NCI-H1105 treated with DMSO at 0.1 percent for 48 hours (cell line): Measurements from ENCODE around the gene FAM110A.
"Not testable (repeated sequence)": the region's sequence is repeated elsewhere in the genome, so short reads cannot be mapped to it uniquely, and the experiment has no call there.

ENCODE experiments used
- DNase-seq: peaks from one replicate; lab custom pipeline; 2025; lab: John Stamatoyannopoulos, UW

Gene FAM110A

DNA sequence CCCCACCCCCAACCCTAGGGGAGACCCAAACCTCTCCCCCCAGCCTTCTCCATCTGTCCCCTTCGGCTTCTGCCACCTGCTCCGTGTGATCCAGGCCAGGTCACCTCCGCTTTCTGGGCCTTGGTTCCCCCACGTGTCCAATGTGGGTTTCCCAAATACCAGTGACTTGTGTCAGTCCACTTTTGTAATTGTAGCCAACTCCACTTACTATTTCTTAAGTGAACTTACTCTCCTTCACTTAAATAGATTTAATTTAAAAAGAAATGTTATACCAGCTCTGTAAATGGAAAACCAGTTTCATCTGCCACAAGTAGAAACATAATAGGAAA, 10.0 kb upstream of the FAM110A start:
- no peak for DNase-seq

DNA sequence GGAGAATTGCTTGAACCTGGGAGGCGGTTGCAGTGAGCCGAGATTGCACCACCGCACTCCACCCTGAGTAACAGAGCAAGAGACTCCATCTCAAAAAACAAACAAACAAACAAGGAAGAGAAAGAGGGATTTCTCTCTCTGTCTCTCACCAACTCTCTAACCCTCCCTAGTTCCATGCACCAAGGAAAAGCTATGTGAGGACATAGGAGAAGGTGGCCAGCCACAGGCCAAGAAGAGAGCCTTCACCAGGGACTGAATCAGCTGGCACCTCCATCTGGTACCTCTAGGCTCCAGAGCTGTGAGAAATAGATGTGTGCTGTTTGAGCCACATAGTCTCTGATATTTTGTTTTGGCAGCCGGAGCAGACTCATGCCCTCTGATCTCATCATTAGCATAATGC, 9.0 kb upstream of the FAM110A start:
- no peak for DNase-seq

DNA sequence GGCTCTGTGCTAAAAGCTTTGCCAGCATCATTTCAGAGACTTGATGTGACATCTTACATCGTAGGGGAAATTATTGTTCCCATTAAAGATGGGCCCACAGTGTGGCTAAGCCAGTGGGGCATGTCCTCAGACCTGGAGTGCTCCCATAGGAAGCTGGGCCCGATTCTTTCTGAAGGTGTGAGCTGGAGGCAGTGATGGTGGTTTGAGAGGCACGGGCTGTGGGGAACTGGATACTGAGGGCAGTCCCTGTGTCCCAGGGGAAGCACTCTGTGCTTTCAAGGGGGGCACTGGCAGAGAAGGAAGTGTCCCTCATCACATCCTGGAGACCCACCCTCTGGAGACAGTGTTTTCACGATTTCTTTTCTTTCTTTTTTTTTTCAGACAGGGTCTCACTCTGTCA, 8.6 kb upstream of the FAM110A start:
- DNase-seq = no peak

DNA sequence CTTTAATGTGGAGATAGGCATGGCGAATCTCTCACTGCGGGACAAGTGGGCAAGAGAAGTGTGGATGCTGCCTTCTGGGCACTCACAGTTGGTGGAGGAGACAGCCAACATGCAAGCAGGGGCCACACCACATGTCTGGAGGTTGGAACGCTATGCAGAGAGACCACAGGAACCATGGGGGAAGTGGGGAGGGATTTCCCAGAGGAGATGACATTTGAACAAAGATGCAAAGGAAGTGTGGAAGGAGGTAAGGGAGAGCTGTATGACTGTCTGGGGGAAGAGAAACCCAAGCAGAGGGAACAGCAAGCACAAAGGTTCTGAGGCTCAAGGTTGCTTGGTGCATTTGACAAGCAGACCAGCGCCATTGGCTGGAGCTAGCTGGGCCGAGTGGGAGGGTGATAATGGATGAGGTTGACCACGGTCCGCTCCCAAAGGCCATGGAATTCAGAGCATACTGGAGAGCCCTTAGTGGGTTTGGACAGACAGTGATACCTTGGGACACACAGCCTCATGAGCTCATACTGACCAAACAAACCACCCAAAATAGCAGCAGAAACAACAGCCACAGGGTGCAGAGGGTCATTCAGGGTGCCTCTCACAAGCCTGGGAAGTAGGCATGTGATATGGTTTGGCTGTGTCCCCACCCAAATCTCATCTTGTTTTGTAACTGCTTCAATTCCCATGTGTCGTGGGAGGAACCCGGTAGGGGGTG, 7.6 kb upstream of the FAM110A start:
- no peak for DNase-seq

DNA sequence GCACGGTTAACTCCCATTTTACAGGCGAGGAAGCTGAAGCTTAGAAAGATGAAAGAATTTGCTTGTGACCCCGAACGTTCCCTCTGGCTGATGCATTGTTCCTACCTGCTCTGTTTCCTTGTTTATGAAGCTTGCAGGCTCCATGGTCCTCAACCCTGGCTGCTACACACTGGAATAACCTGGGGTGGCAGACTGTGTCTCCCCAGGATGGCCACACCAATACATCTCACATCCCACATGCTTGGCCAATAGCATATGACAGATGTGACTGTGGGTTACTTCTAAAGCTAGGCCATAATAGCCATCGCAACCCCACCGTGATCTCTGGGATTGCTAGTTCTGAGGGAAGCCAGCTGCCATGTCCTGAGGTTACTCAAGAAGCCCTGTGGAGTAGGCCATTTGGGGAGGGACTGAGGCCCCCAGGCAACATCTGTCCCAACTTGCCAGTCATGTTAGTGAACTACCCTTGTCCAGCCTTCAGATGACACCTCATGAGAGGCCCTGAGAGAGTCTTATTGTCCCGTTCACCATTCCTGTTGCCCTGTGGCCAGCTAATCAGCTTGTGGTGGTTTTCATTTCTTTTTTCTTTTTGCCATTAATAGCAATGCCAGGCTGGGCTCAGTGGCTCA, 6.7 kb upstream of the FAM110A start:
- DNase-seq = no peak

DNA sequence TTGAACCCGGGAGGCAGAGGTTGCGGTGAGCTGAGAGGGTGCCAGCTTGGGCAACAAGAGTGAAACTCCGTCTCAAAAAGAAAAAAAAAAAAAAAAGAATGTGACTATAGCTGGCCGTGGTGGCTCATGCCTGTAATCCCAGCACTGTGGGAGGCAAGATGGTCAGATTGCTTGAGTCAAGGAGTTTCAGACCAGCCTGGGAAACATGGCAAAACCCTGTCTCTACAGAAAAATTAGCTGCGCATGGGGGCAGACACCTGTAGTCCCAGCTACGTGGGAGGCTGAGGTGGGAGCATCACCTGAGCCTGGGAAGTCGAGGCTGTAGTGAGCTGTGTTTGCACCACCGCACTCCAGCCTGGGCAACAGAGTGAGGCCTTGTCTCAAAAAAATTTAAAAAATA, 5.5 kb upstream of the FAM110A start:
- not testable (repeated sequence) for DNase-seq

DNA sequence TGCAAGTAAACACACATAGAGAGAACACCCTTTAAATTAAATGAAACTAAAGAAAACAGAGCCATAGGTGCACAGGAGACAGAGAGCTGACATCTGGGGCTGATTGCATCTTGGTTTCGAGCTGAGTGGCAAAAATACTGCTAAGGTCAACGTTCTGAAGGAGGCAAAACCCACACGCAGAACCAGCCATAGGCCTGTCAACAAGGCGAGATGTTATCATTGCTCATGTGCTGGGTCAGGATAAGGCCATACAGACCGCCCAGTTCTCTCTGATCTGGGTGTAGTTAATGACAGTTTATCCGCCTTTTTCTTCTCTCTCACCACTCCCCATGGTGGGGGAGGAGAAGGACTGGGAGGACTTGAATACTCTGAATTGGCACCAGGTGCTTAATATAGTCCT, 4.5 kb upstream of the FAM110A start:
- DNase-seq = no peak

DNA sequence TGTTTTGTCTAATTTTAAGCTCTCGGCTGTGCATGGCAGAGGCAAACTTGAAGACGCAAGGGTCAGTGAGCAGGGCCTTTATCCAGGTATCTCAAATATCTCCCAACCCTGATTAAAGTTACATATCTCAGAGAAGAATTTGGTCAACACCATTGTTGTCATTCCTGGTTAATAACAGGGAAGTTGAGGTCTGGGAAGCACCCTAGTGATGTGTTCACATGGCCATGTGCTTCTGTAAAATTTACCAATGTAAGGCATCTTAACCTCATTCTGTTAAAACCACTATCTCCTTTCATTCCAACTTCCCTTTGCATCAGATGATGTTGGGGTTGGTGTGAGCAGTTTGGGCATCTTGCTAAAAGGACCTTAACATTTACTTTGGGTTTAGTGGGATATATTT, 4.0 kb upstream of the FAM110A start:
- no peak for DNase-seq

DNA sequence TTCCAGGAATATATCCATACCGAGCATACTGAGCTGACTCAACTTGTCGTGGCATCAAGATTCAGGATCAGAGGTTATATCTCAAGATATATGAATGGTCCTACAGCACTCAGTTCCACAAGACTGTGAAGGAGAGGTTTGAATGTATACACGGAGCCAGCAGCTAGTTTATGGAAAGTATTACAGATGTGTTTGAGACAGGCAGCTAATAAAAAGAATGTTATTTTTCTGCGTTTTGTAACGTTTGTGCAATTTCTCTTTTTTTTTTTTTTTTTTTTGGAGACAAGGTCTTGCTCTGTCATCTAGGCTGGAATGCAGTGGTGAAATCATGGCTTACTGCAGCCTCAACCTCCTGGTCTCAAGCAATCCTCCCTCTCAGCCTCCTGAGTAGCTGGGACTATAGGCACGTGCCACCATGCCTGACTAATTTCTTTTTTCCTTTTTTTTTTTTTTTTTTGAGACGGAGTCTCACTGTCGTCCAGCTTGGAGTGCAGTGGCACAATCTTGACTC, 3.4 kb upstream of the FAM110A start:
- no peak for DNase-seq

DNA sequence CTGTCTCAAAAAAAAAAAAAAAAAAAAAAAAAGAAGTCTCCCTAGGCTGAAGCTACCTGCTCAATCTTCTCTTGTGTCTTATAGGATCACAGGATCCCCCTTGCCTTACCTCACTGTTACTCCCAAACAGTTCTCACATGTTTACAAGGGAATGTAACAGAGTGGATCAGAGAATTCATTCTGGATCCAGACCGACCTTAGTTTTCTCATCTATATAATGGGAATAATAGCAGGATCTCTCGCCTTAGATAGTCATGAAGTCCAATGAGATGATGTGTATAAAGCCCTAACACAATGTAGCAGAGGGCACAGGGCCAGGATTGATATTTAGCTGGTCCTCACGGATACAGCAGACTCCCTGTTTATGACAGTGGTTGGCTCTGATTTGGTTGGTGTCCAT, 2.3 kb upstream of the FAM110A start:
- no peak for DNase-seq

DNA sequence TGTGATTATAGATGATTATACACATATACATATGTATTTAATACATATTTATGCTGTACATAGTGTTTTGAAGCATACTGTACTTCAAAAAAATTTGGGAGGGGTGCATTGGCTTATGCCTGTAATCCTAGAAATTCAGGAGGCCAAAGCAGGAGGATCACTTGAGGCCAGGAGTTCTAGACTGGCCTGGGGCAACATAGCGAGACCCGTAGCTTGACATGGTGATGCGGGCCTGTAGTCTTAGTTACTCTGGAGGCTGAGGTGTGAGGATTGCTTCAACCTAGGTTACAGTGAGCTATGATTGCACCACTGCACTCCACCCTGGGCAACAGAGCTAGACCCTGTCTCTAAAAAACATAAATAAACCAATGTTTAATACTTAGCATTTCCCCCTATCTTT, 1.6 kb upstream of the FAM110A start:
- DNase-seq = no peak

DNA sequence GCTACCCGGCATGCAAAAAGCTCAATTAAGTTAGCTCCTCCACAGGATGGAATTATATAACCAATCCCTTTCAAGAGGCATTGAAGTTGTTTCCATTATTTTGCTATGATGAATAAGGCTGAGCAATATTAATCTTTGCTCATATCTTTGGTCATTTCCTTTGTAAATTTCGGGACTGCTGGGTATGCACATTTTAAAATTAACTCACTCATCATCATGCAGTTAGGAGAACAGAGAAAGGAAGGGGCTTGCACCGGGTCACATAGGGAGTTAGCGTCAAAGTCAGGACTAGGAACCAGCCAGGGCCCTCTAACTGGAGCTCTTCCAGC, 430 bp upstream of the FAM110A start:
- no peak for DNase-seq

DNA sequence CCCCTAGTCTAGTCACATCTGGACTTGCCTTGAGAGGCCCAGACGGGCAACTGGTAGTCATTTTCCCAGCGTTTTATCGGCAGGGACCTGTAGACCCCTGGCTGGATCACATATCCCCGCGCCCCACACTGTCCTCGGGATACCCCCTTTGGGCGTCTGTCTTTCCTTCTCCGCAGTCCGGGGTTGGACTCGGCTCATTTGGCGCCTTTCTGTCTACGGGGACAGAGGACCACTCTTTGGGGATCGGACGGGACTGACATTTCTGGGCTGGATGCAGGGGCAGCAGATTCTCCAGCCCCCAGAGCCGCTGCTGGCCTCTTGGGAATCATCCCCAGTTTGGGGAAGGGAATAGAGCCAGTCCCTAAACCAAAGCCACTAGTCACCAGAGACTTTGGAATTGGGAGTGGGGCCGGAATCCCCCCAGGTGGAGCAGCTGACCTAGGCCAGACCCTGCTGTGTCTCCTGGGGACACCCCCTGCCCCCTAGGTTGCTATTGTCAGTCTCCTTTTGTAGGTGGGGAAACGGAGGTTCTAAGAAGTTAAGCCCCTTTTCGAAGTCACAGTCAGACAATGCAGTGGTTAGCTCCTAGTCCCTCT, 734 bp downstream of the FAM110A start:
- DNase-seq = no peak

DNA sequence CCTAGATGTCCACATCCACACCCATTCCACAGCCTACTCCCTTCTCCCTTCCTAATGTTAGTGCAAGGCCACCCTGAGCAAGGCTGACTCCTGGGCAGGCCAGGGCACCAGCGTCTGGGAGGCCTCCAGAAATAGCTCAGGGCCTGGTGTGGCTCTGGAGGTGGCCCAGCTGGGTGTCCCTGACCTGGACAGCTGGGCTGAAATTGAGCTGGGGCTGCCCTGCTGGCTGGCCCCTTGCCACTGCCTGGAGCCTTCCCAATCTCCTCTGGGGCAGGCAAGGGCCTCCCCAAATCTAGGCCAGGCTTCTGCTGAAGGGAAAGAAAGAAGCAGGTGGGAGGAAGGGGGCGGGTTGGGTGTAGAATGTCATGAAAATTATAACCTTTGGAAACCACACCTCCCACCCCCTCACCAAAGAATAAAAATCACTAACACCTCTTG, 2.1 kb downstream of the FAM110A start:
- no peak for DNase-seq

DNA sequence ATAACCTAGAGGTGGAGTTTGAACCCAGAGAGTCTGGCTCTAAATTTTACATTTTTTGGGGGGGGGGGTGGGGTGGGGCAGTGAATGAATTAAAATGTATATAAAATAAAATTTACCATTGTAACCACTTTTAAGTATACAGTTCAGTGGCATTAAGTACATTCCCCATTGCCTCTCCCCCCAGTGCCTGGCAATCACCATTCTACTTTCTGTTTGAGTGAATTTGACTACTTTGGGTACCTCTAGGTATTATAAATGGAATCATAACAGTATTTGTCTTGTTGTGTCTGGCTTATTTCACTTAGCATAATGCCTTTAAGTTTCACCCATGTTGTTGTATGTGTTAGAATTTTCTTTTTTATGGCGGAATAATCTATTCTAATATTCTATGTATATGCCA, 2.7 kb downstream of the FAM110A start:
- no peak for DNase-seq

DNA sequence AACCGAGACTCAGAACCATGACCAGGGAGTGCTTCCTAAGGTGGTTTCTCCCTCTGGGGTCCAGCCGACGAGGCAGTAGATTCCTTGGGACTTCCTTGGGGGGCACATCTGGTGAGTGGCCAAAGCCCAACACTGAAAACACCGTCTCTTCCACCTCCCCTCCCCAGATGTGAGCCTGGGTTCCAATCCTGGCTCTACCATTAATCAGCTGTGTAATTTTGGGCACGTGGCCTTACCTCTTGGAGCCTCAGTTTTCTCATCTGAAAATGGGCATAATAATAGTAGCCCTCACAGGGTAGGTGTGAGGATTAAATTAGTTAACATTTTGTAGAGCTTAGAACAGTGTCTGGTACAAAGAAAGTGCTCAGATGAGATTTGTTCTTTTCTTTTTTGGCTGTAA, 5.5 kb downstream of the FAM110A start:
- DNase-seq = no peak

DNA sequence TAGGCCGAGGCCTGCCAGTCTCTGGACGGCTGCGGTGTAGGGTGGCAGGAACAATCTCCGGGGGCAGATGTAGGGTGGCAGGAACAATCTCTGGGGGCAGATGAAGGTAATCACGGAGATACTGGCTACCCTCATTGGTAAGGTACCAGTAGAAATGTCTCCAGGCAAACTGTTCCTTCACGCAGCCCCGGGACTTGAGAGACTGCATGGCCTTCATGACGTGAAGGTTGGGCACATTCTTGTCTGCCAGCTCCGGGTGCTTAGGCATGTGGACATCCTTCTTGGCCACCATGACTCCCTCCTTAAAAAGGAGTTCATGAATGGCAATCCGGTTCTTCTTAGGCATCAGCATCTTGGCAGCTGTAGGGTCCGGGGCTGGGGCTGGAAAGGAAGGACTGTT, 6.1 kb downstream of the FAM110A start:
- no peak for DNase-seq

DNA sequence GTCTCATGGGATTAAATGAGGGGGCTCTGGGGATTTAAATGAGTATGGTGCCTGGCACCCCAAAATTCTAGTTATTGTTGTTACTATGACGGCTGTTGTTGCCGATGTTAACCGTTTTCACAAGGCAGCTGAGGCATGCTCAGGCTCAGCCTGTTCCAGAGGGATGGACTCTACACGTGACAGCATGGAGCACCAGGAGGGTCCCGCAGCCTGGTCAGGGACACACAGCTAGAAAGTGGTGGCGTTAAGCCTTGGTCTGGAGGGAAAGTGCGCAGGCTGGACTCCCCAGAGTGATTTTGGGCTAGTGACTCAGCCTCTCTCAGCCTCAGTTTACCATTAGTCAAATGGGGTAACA, 7.0 kb downstream of the FAM110A start:
- no peak for DNase-seq

DNA sequence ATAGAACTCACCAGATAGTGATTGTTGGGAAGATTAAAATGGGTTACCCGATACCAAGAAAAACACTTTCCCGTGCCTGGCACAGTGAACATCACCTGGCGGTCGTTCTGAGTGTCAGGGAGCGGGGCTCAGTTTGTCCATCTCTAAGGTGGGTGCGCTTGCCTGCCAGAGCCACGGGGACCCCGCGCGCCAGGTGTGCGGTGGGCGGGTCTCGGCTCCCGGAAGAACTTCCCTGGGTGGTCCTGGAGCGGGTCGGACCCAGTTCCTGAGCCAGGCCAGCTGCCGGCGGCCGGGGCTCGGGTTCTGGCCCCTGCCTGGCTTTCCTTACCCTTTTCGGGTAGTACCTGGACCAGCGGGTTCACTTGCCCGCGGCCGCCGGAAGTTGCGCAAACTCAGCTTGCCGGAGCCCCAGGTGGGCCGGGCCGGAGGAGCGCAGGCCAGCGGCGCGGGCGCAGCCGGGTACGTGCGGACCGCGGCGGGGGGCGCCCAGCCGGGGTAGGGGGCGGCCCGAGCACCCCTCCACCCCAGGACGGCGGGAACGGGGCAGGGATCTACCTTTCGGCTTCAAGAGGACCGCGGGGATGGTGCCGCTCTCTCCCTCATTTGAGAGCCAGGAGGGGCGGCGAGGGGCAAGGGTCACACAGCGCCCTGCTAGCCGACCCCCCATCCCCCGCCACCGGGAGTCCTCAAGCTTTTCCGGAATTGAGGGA, 7.5 kb downstream of the FAM110A start:
- no peak for DNase-seq

DNA sequence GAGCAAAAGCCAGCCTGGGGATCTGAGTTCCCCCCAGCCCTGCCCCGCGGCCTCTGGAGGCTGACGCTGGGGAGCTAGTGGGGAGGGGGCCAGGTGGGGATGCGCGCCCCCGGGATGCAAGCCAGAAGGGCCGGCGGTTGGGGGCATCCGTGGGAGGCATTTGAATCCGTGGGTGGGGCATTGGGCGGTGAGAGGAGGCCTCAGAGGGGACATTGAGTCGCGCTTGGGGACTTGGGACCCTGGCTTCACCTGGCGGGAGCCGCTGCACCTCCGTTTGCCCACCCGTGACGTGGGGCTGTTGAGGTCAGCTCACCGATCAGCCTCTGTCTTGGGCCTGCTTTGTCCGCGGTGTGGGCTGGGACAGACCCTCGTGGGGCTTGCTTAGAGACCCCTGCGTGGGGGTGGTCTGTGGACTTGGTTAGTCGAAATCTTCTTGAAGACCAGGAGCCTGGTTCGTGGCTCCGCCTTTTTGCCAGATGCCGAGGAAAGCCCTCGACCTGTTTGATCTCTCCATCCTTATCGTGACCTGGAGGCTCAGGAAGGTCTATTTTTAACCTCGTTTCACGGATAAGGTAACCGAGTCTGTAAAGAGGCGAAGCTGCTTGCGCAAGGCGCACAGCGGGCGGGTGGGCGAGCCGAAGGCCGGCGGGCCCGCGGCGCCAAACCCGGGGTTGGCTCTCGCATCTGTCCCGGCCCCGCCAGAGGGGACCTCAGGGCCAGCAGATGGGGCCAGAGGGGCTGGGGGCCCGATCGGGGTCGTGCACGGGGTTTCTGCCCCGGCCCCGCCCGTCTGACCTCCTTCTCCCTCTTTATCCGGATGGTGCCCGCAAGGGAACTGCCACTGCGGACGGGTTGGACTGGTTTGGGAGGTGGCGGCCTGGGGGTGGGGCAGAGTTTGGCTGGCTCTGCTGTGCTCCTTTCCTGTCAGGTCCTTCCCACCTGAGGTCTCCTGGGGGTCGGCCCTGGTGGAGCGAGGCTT, 8.3 kb downstream of the FAM110A start:
- DNase-seq = no peak

DNA sequence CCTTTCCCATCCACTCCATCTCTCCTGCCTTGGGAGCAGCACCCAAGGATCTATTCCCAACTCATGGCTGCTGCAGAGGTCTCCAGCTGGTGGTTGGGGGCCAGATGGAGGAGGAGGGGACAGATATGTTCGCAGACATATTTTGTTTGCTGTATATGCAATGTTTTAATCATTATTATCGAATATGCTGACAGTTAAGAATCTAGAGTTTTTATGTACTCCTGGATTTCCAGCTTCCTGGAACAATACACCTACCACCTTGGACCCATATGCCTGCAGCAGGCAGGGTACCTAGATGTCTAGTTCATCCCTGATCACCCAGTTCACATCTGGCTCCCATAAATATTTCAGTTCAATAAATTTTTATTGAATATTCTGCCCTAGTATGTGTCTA, 9.0 kb downstream of the FAM110A start:
- no peak for DNase-seq

DNA sequence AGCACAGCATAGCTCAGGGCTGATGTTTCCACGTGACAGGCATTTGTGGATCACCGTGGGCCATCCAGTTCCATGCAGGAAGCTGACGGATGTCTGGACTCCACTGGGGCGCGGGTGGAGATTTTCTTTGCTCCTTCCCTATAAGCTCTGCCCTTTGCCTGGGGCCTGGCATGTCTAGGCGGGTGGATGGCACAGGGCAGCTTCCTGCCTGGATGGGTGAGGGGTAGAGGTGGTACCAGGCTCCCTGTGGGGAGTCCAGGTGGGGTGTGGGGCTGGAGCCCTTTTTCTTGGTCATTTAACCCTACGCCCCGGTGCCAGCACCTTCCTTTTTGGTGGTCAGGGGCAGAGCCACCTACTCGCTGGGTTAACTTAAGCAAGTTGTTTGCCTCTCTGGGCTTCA, 10.4 kb downstream of the FAM110A start:
- no peak for DNase-seq
